BE2C (cell line): ENCODE results near the gene RCAN1.
"Not testable (repeated sequence)": the region's sequence is repeated elsewhere in the genome, so short reads cannot be mapped to it uniquely, and the experiment has no call there.

Experiments
- DNase-seq: peaks from one replicate; pipeline ENCODE4 v3.0.0-alpha.2; 2020
- H3K27me3 ChIP-seq: fragments of 250-450 bp; sonication (Bioruptor Pico); 2 replicates; pipeline ENCODE4 v1.5.1; 2020; ENCODE audit warnings: mild to moderate bottlenecking
- H3K36me3 ChIP-seq: fragments of 250-450 bp; sonication (Bioruptor Pico); 2 replicates; pipeline ENCODE4 v1.5.1; 2020; ENCODE audit warnings: mild to moderate bottlenecking
- H3K4me1 ChIP-seq: fragments of 250-450 bp; sonication (Bioruptor Pico); 2 replicates; pipeline ENCODE4 v1.5.1; 2020
- H3K4me3 ChIP-seq: 2 replicates; pipeline ENCODE4 v1.5.1; 2011; ENCODE audit warnings: low read depth, low read length
- H3K9me3 ChIP-seq: fragments of 250-450 bp; sonication (Bioruptor Pico); 2 replicates; pipeline ENCODE4 v1.5.1; 2020
- CTCF ChIP-seq: IDR thresholded peaks from 2 replicates; pipeline ENCODE4 v1.5.1; 2012; ENCODE audit warnings: mild to moderate bottlenecking, low read depth, low read length

The RCAN1 gene

DNA sequence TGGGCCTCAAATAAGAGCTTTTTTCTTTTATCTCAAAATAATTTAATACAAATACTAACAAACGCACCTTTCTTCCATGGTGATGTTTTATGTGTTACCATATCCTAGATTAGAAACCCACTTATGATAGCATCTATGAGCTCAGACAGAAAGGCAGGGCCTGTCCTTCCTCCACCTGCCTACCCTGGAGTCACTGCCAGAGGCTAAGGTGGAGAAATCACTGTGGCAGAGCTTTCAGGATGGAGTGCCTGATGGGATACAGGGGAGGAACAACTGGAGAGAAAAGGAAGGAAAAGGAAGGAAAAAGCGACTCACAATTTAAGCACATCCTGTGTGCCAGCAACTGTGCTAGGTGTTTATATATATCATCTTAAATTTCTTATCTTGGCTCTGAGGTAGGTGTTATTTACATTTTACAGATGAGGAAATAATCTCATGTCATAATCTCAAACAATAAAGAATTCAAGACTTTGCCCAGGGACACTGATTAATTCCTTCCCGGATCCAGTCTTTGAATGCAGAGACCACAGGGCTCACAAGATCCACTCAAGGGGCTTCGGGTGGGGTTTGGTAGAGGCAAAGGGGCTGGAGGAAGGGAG is 45.4 kb downstream of the RCAN1 start:
- H3K4me3 ChIP-seq = no peak overlapping the region
- no peaks in the 10 kb centered on the region for H3K4me1 ChIP-seq
- no peaks in the 10 kb centered on the region for H3K27me3 ChIP-seq
- TF ChIP-seq CTCF = no peak
- no peaks in the 10 kb centered on the region for H3K36me3 ChIP-seq
- no peaks in the 10 kb centered on the region for H3K9me3 ChIP-seq
- no peak for DNase-seq

- DNase-seq, H3K4me1 ChIP-seq, H3K27me3 ChIP-seq, H3K4me3 ChIP-seq, H3K36me3 ChIP-seq, H3K9me3 ChIP-seq: not testable (repeated sequence)
Measured at GRCh38 chr21:34568801-34569200, 46.1 kb downstream of the RCAN1 start.

DNA sequence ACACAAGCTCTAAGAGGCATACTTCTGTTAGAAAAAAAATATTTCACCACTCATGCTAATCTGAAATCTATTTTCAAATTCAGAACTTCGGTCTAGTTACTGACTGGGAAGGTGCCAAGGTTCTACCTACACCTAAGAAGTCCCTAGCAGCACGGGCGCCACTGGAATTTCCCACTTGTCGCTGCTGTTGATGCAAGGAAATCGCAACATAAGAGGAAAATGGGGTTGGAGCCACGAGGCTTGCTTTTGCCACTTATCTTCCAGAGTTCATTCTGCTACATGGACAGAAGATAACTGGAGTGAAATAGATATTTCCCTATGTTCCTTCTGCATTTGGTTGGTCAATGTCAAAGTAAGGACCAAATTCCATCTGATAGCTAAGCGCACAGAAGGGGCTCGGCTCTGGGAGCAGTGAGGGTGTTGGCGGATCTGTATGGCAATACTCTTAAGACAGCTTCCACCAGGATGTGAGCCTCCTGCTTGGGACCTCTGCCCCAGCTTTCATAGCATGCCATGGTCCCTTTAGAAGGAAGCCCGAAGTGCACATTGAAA is 47.2 kb downstream of the RCAN1 start:
- DNase-seq = no peak
- Histone ChIP-seq H3K36me3 (no peaks in the 10 kb centered on the region), H3K4me1 (no peaks in the 10 kb centered on the region), H3K9me3 (no peaks in the 10 kb centered on the region), H3K27me3 (no peaks in the 10 kb centered on the region), H3K4me3 (no peak overlapping the region)
- TF ChIP-seq CTCF = no peak

- no peaks in the 10 kb centered on the region for H3K36me3 ChIP-seq
- DNase-seq = no peak
- TF ChIP-seq CTCF = no peak
- H3K27me3 ChIP-seq = no peaks in the 10 kb centered on the region
- H3K4me3 ChIP-seq = no peak overlapping the region
- H3K9me3 ChIP-seq = no peaks in the 10 kb centered on the region
- H3K4me1 ChIP-seq = no peaks in the 10 kb centered on the region
Measured at GRCh38 chr21:34565238-34565637, 49.7 kb downstream of the RCAN1 start.

DNA sequence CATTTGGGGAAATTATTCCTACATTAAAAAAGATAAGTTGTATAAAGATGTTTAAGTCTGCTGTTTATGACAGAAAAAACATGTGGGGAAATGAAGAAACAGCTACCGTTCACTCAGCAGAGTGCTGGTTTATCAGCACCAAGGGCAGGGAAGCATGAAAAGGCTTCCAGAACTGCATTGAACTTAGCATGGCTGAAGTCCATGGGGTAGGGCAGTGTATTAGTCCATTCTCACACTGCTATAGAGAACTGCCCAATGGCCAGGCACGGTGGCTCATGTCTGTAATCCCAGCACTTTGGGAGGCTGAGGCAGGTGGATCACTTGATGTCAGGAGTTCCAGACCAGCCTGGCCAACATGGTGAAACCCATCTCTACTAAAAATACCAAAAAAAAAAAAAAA is 51.5 kb downstream of the RCAN1 start:
- H3K36me3 ChIP-seq, H3K9me3 ChIP-seq, H3K27me3 ChIP-seq, H3K4me1 ChIP-seq, H3K4me3 ChIP-seq, DNase-seq: not testable (repeated sequence)

- no peaks in the 10 kb centered on the region for H3K4me1 ChIP-seq
- no peaks in the 10 kb centered on the region for H3K36me3 ChIP-seq
- H3K27me3 ChIP-seq = no peaks in the 10 kb centered on the region
- TF ChIP-seq CTCF = no peak
- H3K9me3 ChIP-seq = no peaks in the 10 kb centered on the region
- no peak overlapping the region for H3K4me3 ChIP-seq
- no peak for DNase-seq
Measured at GRCh38 chr21:34561806-34562205, 53.1 kb downstream of the RCAN1 start.

- no peaks in the 10 kb centered on the region for H3K4me1 ChIP-seq
- H3K4me3 ChIP-seq = no peak overlapping the region
- TF ChIP-seq CTCF = no peak
- H3K9me3 ChIP-seq = no peaks in the 10 kb centered on the region
- no peaks in the 10 kb centered on the region for H3K27me3 ChIP-seq
- DNase-seq = no peak
- no peaks in the 10 kb centered on the region for H3K36me3 ChIP-seq
Measured at GRCh38 chr21:34560609-34561008, 54.3 kb downstream of the RCAN1 start.
